DMS79 treated with DMSO at 0.1 percent for 48 hours (cell line): ENCODE data around the gene TMEM39A.

Source experiments
- DNase-seq: peaks from one replicate; lab custom pipeline; 2025; lab: John Stamatoyannopoulos, UW

Gene TMEM39A, protein sequence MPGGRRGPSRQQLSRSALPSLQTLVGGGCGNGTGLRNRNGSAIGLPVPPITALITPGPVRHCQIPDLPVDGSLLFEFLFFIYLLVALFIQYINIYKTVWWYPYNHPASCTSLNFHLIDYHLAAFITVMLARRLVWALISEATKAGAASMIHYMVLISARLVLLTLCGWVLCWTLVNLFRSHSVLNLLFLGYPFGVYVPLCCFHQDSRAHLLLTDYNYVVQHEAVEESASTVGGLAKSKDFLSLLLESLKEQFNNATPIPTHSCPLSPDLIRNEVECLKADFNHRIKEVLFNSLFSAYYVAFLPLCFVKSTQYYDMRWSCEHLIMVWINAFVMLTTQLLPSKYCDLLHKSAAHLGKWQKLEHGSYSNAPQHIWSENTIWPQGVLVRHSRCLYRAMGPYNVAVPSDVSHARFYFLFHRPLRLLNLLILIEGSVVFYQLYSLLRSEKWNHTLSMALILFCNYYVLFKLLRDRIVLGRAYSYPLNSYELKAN

DNA sequence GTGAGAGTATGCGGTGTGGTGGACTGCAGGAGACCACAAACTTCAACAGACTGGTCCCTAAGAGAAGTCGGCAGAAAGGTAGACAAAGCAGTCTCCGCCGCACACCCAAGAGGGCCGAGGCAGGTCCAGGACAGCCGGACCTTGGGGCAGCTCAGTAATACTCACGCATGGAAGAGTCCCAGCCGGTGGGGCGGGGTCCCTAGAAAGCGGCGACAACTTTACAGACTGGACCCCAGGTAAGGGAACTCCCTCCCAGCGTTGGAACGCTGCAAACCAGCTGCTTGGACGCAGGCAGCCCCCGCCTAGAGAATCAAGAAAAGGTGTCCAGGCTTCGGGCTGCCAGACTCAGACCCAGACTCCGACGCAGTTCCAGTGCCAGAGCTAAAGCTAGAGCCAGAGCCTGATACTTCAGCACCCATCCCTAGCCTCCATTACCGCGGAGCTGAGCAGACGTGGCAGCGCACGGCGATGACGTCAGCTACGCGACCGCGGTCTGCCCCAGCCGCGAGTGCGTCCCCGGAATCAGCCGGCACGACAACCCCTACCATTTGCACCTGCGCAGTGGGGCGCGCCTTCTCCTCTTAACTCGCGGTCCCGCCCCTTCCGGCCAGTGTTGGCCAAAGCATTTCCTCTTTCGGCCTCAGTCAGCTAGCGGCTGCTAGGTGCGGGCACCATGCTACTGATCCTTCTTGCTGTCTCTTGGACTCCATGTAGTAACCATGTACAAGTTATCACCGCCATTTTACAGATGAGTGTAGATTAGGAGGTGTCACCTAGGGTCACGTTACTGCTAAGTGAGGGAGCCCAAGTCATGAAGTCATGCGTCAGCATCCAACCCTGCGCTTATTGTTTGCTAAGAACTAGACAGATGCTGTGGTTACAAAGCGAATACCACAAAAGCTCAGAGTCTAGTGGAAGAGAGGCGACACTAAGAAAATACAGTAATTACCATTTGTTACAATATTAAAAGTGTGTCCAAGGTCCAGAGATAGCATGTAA, at the start of gene TMEM39A:
Gene TMEM39A, minus strand, starts transcription at position 445 of the 999 bp plus-strand sequence. CDS start 1,541 bp downstream, outside the sequence.
- peak; percentile 97 for DNase-seq

DNA sequence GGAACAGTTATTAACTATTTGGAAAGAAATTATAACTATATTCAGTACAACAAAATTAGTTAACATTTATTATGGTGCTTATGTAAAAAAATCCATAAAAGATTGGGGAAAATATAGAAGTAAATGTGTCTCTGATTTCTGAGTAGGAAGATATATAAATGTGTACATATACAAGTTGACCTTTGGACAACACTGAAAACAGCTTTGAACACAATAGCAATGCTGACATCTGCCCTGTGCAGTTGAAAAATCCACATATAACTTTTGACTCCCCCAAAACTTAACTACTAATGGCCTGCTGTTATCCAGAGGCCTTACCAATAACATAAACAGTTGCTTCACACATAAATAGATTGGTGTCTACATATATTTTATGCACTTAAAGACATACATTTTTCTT, 47.3 kb upstream of the TMEM39A start:
- DNase-seq = no peak

DNA sequence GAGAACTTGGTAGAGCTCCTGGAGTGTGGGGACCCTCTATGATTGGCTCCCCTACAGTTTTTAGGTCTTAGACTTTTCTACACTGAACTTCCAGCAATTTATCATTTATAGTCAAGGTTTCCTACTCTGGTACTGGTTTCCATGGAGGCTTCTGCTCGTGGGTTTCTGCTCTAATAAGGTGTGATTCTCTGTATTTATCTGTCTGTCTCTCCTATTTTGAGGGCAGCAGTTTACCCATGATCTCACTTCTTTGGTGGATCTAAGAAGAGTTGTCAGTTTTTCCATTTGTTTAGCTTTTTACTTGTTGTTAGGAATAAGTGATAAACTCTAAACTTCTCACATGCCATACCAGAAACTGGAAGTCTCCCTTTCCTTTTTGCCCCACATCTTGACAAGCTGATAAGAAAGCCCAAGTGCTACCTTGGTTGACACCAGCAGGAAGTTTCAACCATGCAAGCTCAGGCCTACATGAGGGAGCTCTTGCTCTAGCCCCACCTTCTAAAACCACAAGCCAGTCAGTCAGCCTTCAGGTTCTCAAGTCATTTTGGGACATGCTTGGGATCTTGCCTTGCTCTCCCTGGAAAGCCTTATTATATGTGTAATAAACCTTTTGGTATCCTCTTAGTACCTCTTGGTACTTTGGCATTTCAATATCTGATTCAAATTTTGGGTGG, 44.9 kb upstream of the TMEM39A start:
- no peak for DNase-seq

DNA sequence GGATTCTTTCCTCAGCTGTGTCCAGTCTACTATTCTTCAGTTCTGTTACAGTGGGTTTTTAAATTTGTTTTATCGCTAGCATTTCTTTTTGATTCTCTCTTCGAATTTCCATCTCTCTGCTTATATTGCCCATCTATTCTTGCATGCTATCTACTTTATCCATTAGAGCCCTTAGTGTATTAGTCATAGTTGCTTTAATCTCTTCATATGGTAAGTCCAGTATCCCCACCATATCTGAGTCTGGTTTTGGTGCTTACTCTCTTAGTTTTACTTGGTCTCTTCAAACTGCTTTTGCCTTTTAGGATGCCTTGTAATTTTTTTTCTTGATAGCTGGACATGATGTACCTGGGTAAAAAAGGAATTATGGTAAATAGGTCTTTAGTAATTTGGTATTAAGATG, 44.0 kb upstream of the TMEM39A start:
- DNase-seq = no peak

GRCh38 chr3:119506631-119507030, 43.2 kb upstream of the TMEM39A start:
- no peak for DNase-seq

- DNase-seq = no peak
These were observed 37.5 kb upstream of the TMEM39A start for GRCh38 chr3:119500901-119501300.

- DNase-seq = no peak
These were observed 36.9 kb upstream of the TMEM39A start for GRCh38 chr3:119500265-119500664.

DNA sequence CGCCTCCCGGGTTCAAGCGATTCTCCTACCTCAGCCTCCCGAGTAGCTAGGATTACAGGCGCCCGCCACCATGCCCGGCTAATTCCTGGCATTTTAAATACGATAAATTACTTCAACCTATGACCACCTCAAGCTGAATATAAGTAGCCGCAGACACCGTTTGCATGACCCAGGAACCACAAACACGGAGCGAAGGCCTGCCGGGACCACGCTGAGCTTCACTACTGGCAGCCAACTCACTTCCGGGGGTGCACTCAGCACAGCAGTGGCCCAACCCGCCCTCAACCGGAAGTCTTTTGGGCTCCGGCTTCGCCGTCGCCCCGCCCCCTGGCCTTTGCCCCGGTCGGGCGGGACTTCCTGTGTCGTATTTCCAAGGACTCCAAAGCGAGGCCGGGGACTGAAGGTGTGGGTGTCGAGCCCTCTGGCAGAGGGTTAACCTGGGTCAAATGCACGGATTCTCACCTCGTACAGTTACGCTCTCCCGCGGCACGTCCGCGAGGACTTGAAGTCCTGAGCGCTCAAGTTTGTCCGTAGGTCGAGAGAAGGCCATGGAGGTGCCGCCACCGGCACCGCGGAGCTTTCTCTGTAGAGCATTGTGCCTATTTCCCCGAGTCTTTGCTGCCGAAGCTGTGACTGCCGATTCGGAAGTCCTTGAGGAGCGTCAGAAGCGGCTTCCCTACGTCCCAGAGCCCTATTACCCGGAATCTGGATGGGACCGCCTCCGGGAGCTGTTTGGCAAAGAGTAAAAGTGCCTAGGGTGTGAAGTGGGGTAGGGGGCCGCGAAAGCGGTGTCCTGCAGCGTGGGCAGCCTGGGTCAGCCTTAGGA, 35.0 kb upstream of the TMEM39A start, which contains the start of gene TIMMDC1:
Gene TIMMDC1, plus strand, starts transcription at position 362 of the 826 bp plus-strand sequence. Its CDS starts 187 bp downstream, at position 549.
- peak; percentile 98 for DNase-seq

GRCh38 chr3:119497820-119498185, 34.4 kb upstream of the TMEM39A start:
- peak; percentile 28 for DNase-seq

GRCh38 chr3:119494597-119494996, 31.2 kb upstream of the TMEM39A start:
- DNase-seq = no peak

DNA sequence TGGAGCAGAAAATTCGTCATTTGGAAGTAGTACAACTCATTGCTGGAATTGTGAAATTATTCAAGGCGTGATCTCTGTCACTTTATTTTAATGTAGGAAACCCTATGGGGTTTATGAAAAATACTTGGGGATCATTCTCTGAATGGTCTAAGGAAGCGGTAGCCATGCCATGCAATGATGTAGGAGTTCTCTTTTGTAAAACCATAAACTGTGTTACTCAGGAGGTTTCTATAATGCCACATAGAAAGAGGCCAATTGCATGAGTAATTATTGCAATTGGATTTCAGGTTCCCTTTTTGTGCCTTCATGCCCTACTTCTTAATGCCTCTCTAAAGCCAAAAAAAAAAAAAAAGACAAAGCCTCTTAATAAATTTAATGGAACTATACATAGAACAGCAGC, 29.4 kb upstream of the TMEM39A start:
- DNase-seq = no peak

DNA sequence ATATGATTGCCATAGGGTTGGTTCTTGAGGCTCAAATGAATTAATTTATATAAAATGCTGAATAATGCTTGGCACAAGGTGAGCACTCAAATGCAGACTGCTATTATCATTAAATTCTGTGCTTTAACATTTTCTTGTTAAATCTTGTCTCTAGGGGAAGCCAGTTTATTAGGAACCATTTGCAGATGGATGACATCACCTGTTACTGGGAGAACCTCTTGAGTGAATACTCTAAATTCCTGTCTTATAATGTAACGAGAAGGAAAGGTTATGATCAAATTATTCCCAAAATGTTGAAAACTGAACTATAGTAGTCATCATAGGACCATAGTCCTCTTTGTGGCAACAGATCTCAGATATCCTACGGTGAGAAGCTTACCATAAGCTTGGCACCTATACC, 28.7 kb upstream of the TMEM39A start:
- no peak for DNase-seq

DNA sequence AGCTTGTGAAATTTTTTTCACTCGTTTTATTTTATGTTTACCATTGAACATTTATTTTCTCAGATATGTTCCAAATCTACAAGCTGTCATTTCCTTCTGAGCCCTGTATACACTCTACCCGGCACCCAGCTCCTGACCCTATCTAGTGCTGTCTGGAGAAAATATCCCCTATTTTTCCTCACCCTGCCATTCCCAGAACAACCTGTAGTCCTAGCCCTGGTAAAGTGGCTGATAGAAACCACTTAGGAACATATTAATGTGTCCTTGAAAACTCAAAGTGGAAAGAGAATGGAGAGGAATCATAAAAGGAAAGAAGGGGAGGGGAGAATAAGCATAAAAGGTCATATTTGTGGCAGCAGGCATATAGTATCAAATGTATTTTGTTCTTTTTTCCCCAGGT, 26.7 kb upstream of the TMEM39A start:
- no peak for DNase-seq

DNA sequence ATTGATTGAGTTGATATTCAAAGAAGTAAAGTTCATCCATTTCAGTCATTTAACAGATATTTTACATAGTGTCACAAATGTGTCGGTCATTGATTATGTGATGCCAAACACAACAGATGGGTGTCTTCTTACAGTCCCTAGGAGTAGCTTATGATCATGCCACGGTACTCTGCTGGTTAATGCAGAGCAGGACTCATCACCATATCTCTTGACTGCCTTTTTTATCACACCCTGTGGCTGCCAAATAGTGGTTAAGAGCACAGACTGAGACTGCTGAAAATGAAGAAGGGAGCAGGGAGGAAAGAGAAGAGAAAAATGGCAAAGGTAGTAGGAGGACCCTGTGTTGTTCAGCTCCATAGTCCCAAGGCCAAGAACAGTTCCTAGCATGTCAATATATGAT, 22.1 kb upstream of the TMEM39A start:
- no peak for DNase-seq

DNA sequence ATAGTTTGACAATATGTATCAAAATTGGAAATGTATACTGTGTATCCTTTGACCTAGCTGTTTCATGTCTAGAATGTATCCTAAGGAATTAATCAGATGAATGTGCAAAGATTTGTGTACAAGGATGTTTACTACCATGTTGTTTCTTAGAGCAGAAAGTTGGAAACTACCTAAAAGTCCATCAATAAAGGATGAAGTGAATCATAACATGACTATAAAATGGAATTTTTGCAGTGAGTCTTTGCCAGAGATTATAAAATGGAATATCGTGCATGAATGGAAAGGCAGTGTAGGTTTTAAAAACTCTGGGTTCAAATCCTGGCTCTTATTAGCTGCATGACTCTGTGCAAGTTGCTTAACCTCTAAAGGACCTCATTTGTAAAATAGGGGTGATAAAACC, 19.7 kb upstream of the TMEM39A start:
- no peak for DNase-seq

- DNase-seq = no peak
These were observed 17.7 kb upstream of the TMEM39A start for GRCh38 chr3:119481079-119481478.

DNA sequence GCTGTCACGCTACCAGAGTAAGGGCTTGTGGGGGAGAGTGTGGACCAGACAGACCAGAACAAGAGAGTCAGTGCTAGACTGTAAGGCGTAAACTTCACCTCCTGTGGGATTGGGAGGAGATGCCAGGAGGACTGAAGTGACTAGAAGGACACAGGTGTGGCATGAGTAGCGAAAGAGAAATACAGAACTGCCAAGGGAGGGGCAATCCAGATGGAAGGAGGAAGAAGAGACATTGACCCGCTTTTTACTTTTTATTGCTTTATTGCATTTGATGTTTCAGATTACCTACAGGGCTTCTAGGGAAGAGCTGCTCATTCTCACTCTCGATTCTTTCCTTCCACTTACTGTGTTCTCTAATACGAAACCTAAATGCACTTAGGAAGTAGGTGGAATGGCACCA, 7.5 kb upstream of the TMEM39A start:
- DNase-seq = no peak

- DNase-seq = no peak
These were observed 6.2 kb upstream of the TMEM39A start for GRCh38 chr3:119469418-119470189.

GRCh38 chr3:119468041-119468440, 4.6 kb upstream of the TMEM39A start:
- DNase-seq = no peak

DNA sequence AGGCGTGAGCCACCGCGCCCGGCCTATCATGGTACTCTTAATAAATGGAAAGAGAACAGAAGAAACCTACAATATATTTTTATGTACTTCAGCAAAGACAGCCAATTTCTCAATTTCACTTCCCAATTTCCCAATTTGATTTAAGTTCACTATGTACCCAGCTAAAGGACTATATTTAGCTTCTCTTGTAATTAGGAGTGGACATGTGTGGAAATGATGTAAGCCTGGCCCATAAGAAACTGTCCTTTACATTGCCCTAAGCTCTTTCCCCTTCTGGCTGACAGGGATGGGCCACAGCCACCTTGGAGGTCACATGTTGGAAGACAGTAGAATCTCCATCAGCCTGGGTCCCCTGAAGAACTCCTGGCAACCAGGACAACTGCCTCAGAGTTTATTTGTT, 6.2 kb downstream of the TMEM39A start:
- DNase-seq = no peak
